GM18520 (cell line): Measurements from ENCODE around the gene HDDC2.

Experiments used
- ATAC-seq: cut with Tn5 transposase; IDR thresholded peaks from one replicate; pipeline ENCODE4 v1.9.1; 2021; ENCODE audit not compliant: unreplicated experiment

The HDDC2 gene

DNA sequence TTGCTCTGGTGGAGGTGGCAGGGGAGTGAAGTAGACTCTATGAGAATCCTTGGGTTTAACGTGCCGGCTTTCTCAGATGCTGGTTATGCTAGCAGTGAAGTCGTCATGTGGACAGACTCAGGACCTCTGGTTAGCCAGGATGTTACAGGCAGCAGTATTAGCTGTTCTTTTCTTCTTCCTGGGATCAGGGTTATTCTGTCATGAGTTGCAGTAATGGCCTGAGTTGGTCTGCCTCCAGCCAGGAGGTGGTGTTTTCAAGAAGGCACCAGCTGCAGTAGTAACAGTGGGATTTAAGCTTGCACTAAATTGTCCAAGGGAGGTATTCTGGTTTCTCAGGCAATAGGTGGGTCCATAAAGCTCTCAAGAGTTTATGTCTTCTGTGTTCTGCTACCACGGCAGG lies 56.7 kb downstream of the HDDC2 start:
- ATAC-seq, result no peak

- ATAC-seq, result no peak
These were observed 64.0 kb downstream of the HDDC2 start for GRCh38 chr6:125237764-125238163.

DNA sequence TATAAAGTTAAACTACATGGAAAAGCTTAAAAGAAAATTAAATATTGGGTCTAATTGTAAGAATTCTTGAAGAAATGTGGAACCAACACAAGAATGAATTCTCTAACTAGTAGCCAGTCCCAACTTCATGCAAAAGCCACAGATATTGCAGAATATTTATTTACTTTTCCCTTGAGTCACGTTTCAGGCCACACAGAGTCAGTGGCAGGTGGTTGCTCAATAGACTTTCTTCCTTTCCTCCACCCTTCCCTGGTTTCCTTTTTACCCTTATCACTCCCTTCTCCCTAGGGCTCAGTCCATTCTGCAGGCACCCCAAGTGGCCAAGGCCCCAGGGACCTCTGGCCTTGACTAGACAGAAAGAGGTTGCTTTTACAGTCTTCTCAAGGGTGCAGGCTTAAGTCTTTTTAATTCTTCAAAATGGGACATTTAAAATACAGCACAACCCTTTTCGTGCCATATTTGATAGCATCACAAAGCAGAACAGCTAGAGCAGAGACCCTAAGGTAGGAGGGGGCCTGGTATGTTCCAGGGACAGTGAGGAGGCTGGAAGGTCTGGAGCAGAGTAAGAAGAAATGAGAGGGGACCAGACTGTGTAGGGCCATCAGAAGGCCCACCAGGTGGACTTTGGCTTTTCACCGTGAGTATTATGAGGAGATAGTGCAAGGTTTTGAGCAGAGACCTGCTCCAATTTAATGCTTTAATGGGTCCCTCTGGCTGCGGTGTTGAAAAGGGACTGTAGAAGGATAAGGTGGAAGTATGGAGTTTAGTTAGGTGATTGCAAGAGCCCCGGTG lies 65.0 kb downstream of the HDDC2 start:
- ATAC-seq, result no peak

DNA sequence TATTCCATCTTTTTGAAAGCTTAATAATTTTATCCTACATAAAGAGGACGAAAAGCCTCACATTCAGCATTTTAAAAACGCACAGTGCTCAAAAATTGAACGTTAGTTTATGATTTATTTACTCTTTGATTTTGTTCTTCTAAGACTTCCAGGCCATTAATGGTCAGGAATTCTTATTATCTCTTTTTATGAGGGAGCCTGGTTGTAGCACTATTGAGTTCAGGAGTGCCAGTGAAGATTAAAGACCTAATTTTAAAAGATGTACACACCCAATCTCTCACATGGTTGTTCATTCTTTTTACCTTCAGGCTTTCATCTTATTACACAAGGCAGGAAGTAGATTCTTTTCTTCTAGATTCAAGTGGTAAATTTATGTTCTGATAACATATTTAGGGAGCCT lies 68.6 kb downstream of the HDDC2 start:
- no peak for ATAC-seq

- ATAC-seq, result no peak
These were observed 69.3 kb downstream of the HDDC2 start for GRCh38 chr6:125232466-125232865.

GRCh38 chr6:125231574-125232343 lies 70.0 kb downstream of the HDDC2 start:
- ATAC-seq, result no peak

DNA sequence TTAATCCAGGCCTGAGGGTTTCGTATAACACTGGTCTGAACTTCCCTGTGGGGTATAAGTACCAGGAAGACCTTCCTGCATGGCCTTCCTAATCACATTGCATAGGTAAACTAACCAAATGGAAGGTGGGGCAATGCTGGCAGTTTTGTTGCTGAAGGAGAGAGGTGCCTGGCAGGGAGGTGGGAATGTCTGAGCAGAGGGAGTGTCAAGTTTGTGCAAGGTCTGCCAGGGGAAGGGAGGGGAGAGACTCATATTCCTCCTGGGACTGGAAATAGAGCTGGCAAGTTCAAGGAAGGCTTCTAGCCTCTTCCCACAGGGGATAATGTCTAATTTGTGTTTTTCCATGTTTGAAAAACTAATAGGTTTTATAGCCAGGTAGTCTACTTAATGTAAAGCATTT lies 70.6 kb downstream of the HDDC2 start:
- ATAC-seq, result no peak

- ATAC-seq, result no peak
These were observed 71.1 kb downstream of the HDDC2 start for GRCh38 chr6:125230674-125231073.

DNA sequence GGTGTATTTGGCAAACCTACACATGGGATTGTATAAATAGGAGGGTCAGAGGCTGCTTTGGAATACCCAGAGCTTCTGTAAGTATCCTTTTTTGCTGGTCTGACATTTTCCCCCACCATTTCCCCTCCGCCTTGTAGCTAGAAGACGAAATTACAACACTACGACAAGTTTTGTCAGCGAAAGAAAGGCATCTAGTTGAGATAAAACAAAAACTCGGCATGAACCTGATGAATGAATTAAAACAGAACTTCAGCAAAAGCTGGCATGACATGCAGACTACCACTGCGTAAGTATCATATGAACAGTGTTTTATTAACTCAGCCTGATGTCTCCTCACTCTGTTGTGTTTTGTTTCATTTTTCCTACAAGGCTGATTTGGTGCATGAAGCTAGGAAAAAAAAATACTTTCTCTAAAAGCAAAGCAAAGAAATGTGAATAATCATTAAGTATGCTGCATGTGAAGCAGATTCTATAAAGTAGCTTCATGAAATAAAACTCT lies 72.7 kb downstream of the HDDC2 start:
- no peak for ATAC-seq

- ATAC-seq, result no peak
These were observed 74.5 kb downstream of the HDDC2 start for GRCh38 chr6:125227244-125227643.
